ENCODE data around the gene PET100.
A peak's percentile ranks its signal among the peaks of the same experiment; 100 is the strongest.

The PET100 gene

DNA sequence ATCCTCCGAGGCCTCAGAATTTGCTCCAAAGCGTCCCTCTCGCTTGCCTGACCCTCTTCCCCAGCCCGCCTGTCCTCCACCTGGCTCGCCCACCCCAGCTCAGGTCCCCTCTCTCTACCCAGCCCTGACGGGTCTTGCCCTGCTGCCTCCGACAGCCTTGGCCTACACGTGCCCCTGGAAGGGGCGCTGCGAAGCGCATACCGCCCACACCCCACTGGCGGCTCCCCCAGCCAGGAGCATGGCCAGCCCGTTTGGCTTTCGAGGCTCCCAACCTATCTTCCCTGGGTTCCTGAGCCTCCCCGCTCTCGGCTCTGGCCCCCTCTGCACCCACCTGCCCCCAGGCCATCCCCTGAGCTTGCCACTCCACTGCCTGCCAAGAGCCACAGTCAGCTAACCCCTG lies 4.8 kb upstream of the PET100 start:
- Histone ChIP-seq H3K36me3 (ENCODE audit: control insufficient read depth in 1 of 2, insufficient read depth in 2 of 2, low read length in 2 of 2) (peaks cover 29 to 62% of the 10 kb centered on the region in 2 donors), H3K9me3 (ENCODE audit: control insufficient read depth in 1 of 2, low read length in 2 of 2) (no peaks in the 10 kb centered on the region), H3K4me1 (ENCODE audit: control insufficient read depth in 1 of 2, insufficient read depth in 2 of 2, low read length in 2 of 2) (peaks cover 8 to 19% of the 10 kb centered on the region in 2 donors), H3K27ac (ENCODE audit: low read length) (no peak overlapping the region), H3K4me3 (ENCODE audit: low read depth in 1 of 2, low read length in 2 of 2) (no peak overlapping the region), H3K27me3 (ENCODE audit: low read depth, low read length) (no peaks in the 10 kb centered on the region)

DNA sequence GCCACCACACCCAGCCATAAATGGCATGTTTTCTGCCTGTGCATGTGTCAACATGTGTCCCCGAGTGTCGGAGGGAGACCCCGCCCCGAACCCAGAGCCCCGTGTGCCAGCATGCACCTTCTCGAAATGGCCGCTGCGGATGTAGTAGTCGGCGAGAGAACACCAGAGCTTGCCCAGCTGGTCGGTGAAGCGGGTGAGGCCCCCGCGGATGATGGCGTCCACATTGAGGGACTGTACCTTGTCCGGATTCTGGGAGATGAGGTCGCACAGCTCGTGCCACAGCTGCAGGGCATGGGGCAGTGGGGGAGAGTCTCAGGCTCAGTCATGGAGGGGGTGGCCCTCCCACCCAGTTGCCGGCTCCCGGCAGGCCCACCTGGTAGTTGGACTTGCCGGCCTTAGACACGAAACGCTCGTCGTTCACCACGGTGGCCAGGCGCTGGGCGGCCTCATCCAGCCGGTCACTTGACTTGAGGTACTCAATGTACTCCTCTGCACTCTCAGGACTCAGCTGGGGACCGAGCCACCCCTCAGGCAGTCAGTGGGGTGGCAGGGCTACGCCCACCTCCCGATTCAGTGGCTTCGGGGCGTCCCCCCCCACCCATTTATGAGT lies 3.7 kb upstream of the PET100 start:
- Histone ChIP-seq H3K27me3 (ENCODE audit: low read depth, low read length) (no peaks in the 10 kb centered on the region), H3K9me3 (ENCODE audit: control insufficient read depth in 1 of 2, low read length in 2 of 2) (no peaks in the 10 kb centered on the region), H3K36me3 (ENCODE audit: control insufficient read depth in 1 of 2, insufficient read depth in 2 of 2, low read length in 2 of 2) (peaks cover 29 to 52% of the 10 kb centered on the region in 2 donors), H3K27ac (ENCODE audit: low read length) (no peak overlapping the region), H3K4me3 (ENCODE audit: low read depth in 1 of 2, low read length in 2 of 2) (no peak overlapping the region), H3K4me1 (ENCODE audit: control insufficient read depth in 1 of 2, insufficient read depth in 2 of 2, low read length in 2 of 2) (peaks cover 15 to 28% of the 10 kb centered on the region in 2 donors)

DNA sequence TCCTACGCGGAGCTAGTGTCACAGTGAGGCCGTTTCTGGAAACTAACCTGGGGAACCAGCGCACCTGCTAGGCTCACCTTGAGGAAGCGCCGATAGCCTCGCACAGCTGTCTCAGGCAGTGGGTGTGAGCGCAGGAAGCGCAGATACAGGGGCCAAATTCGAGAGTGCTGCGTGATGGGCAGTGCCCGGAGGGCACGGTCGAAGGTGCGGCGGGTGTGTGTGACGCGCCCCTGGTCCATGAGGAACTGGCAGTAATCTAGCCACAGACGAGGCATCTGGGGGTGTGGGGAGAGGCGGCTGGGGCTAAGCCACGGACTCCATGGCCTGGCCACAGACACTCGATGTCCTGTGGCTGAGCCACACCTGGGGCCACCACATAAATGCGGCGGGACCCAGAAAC lies 2.4 kb upstream of the PET100 start:
- no peaks in the 10 kb centered on the region for H3K9me3 ChIP-seq (ENCODE audit: control insufficient read depth in 1 of 2, low read length in 2 of 2)
- peaks cover 22 to 45% of the 10 kb centered on the region in 2 donors for H3K36me3 ChIP-seq (ENCODE audit: control insufficient read depth in 1 of 2, insufficient read depth in 2 of 2, low read length in 2 of 2)
- H3K27ac ChIP-seq (ENCODE audit: low read length), result no peak overlapping the region
- no peak overlapping the region for H3K4me3 ChIP-seq (ENCODE audit: low read depth in 1 of 2, low read length in 2 of 2)
- no peaks in the 10 kb centered on the region for H3K27me3 ChIP-seq (ENCODE audit: low read depth, low read length)
- peaks cover 15 to 31% of the 10 kb centered on the region in 2 donors for H3K4me1 ChIP-seq (ENCODE audit: control insufficient read depth in 1 of 2, insufficient read depth in 2 of 2, low read length in 2 of 2)

GRCh38 chr19:7628589-7629311 lies 843 bp upstream of the PET100 start:
- peaks cover 12 to 36% of the 10 kb centered on the region in 2 donors for H3K36me3 ChIP-seq (ENCODE audit: control insufficient read depth in 1 of 2, insufficient read depth in 2 of 2, low read length in 2 of 2)

GRCh38 chr19:7631577-7631976 lies 2.0 kb downstream of the PET100 start:
- H3K9me3 ChIP-seq (ENCODE audit: control insufficient read depth in 1 of 2, low read length in 2 of 2), result no peaks in the 10 kb centered on the region
- H3K4me3 ChIP-seq (ENCODE audit: low read depth in 1 of 2, low read length in 2 of 2), result no peak overlapping the region
- H3K27ac ChIP-seq (ENCODE audit: low read length), result no peak overlapping the region
- no peaks in the 10 kb centered on the region for H3K27me3 ChIP-seq (ENCODE audit: low read depth, low read length)
- H3K36me3 ChIP-seq (ENCODE audit: control insufficient read depth in 1 of 2, insufficient read depth in 2 of 2, low read length in 2 of 2), result peaks cover 6 to 13% of the 10 kb centered on the region in 2 donors
- peaks cover 15 to 31% of the 10 kb centered on the region in 2 donors for H3K4me1 ChIP-seq (ENCODE audit: control insufficient read depth in 1 of 2, insufficient read depth in 2 of 2, low read length in 2 of 2)

More at GRCh38 chr19:7628589-7629311, 843 bp upstream of the PET100 start:
- peak overlapping the region; percentile 93 for H3K27ac ChIP-seq (ENCODE audit: low read length)
- peak overlapping the region; percentile 95 to 100 for H3K4me3 ChIP-seq (ENCODE audit: low read depth in 1 of 2, low read length in 2 of 2)
- peaks cover 15 to 31% of the 10 kb centered on the region in 2 donors for H3K4me1 ChIP-seq (ENCODE audit: control insufficient read depth in 1 of 2, insufficient read depth in 2 of 2, low read length in 2 of 2)
- no peaks in the 10 kb centered on the region for H3K9me3 ChIP-seq (ENCODE audit: control insufficient read depth in 1 of 2, low read length in 2 of 2)
- H3K27me3 ChIP-seq (ENCODE audit: low read depth, low read length), result no peaks in the 10 kb centered on the region

- Histone ChIP-seq H3K4me1 (ENCODE audit: control insufficient read depth in 1 of 2, insufficient read depth in 2 of 2, low read length in 2 of 2) (peaks cover 15 to 29% of the 10 kb centered on the region in 2 donors), H3K27ac (ENCODE audit: low read length) (no peak overlapping the region), H3K36me3 (ENCODE audit: control insufficient read depth in 1 of 2, insufficient read depth in 2 of 2, low read length in 2 of 2) (peaks cover 0 to 13% of the 10 kb centered on the region in 2 donors), H3K9me3 (ENCODE audit: control insufficient read depth in 1 of 2, low read length in 2 of 2) (no peaks in the 10 kb centered on the region), H3K4me3 (ENCODE audit: low read depth in 1 of 2, low read length in 2 of 2) (no peak overlapping the region), H3K27me3 (ENCODE audit: low read depth, low read length) (no peaks in the 10 kb centered on the region)
These were observed 3.0 kb downstream of the PET100 start for GRCh38 chr19:7632340-7633203.

DNA sequence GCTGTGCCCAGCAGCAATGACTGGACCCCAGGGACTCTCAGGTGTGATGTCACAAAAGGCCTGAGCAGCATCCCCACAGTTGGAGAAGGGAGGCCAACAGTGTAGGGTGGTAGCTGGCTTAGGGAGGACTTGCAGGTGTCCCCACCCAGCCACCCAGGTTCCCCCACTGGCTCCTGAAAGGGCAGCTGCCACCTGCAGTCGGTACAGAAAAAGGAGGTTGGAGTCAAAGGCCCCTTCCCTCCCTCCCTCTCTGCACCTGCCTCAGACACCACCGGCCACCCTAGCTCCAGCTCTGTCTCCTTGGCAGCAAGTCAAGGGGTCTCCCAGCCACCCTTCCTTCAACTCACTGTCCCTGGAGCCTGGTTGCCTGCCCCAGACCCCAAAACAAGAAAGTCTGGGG lies 4.1 kb downstream of the PET100 start, which contains the start of gene PCP2:
Gene PCP2, minus strand, starts transcription at position 22 of the 400 bp plus-strand sequence. CDS start 262 bp downstream, outside the sequence.
- Histone ChIP-seq H3K4me3 (ENCODE audit: low read depth in 1 of 2, low read length in 2 of 2) (no peak within 1 kb of the TSS), H3K4me1 (ENCODE audit: control insufficient read depth in 1 of 2, insufficient read depth in 2 of 2, low read length in 2 of 2) (peaks cover 8 to 18% of the 10 kb centered on the region in 2 donors), H3K9me3 (ENCODE audit: control insufficient read depth in 1 of 2, low read length in 2 of 2) (no peaks in the 10 kb centered on the region), H3K27ac (ENCODE audit: low read length) (no peak within 1 kb of the TSS), H3K36me3 (ENCODE audit: control insufficient read depth in 1 of 2, insufficient read depth in 2 of 2, low read length in 2 of 2) (peaks cover 0 to 13% of the 10 kb centered on the region in 2 donors), H3K27me3 (ENCODE audit: low read depth, low read length) (no peaks in the 10 kb centered on the region)

DNA sequence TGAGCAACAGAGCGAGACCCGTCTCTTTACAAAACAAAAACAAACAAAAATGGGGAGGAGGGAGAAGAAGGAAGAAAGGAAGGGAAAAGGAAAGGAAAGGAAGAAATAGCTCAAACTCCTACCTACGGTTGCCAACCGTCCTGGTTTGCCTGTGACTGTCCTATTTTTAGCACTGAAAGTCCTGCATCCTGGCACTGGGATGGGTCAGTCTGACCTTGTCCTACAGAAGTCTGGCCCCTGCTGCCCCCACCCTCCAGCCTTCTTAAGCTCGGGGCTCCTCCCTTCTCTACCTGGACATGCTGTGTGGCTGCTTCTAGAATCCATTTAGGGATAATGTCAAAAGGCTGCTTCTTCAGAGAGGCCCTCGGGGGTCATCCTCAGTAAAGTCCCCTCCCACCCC lies 6.1 kb downstream of the PET100 start:
- Histone ChIP-seq H3K36me3 (ENCODE audit: control insufficient read depth in 1 of 2, insufficient read depth in 2 of 2, low read length in 2 of 2) (peaks cover 0 to 13% of the 10 kb centered on the region in 2 donors), H3K4me1 (ENCODE audit: control insufficient read depth in 1 of 2, insufficient read depth in 2 of 2, low read length in 2 of 2) (peaks cover 0 to 9% of the 10 kb centered on the region in 2 donors), H3K27ac (ENCODE audit: low read length) (no peak overlapping the region), H3K4me3 (ENCODE audit: low read depth in 1 of 2, low read length in 2 of 2) (no peak overlapping the region), H3K27me3 (ENCODE audit: low read depth, low read length) (no peaks in the 10 kb centered on the region), H3K9me3 (ENCODE audit: control insufficient read depth in 1 of 2, low read length in 2 of 2) (no peaks in the 10 kb centered on the region)

- Histone ChIP-seq H3K27ac (ENCODE audit: low read length) (no peak overlapping the region), H3K27me3 (ENCODE audit: low read depth, low read length) (no peaks in the 10 kb centered on the region), H3K4me3 (ENCODE audit: low read depth in 1 of 2, low read length in 2 of 2) (no peak overlapping the region), H3K36me3 (ENCODE audit: control insufficient read depth in 1 of 2, insufficient read depth in 2 of 2, low read length in 2 of 2) (peaks cover 0 to 13% of the 10 kb centered on the region in 2 donors), H3K4me1 (ENCODE audit: control insufficient read depth in 1 of 2, insufficient read depth in 2 of 2, low read length in 2 of 2) (peaks cover 0 to 4% of the 10 kb centered on the region in 2 donors), H3K9me3 (ENCODE audit: control insufficient read depth in 1 of 2, low read length in 2 of 2) (no peaks in the 10 kb centered on the region)
These were observed 6.7 kb downstream of the PET100 start for GRCh38 chr19:7636317-7636690.

DNA sequence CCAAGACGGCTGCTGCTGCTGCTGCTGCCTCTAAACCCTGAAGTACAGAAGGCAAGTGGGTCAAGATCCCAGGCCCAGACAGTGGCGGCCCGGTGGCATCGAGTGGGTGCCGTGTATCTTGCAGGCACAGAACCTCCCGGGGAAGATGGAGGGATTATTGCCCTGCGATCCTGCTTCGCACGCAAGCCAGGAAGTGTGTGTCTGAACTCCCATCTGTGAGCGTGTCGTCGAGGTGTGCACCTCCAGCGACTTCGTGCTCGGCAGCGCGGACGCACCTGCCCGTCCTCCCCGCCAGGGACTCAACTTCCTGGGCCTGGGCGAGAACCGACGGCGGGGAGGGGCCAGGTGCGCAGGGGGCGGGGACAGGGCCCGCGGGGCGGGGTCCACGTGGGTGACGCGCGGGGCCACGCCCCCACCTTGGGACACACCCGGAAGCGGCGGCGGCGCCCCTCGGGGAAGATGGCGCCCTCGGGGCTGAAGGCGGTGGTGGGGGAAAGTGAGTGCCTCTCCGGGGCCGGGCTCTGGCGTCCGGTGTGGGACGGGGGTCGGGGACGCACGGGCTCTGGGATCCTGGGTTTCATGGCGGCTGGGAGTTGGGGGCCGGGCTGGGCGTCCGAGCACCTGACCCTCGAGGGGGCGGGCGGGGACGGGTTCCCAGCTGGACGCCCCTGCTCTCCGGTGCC lies 7.2 kb downstream of the PET100 start, which contains the start of gene STXBP2:
Gene STXBP2, plus strand, starts transcription at position 420 of the 683 bp plus-strand sequence. Its CDS starts 40 bp downstream, at position 460.
- Histone ChIP-seq H3K4me1 (ENCODE audit: control insufficient read depth in 1 of 2, insufficient read depth in 2 of 2, low read length in 2 of 2) (peaks cover 0 to 4% of the 10 kb centered on the region in 2 donors), H3K27ac (ENCODE audit: low read length) (peak within 1 kb of the TSS; percentile 45), H3K36me3 (ENCODE audit: control insufficient read depth in 1 of 2, insufficient read depth in 2 of 2, low read length in 2 of 2) (peaks cover 0 to 10% of the 10 kb centered on the region in 2 donors), H3K4me3 (ENCODE audit: low read depth in 1 of 2, low read length in 2 of 2) (peak within 1 kb of the TSS; percentile 39 to 50), H3K9me3 (ENCODE audit: control insufficient read depth in 1 of 2, low read length in 2 of 2) (no peaks in the 10 kb centered on the region), H3K27me3 (ENCODE audit: low read depth, low read length) (no peaks in the 10 kb centered on the region)
